ENCODE data around the gene SLC16A3. TPM values are rescaled to one million over a fixed set of nuclear protein-coding genes. Genes with fewer than 3 reads are reported as not detected.

SLC16A3 gene
- total RNA-seq, 1 donor = 222 TPM

DNA sequence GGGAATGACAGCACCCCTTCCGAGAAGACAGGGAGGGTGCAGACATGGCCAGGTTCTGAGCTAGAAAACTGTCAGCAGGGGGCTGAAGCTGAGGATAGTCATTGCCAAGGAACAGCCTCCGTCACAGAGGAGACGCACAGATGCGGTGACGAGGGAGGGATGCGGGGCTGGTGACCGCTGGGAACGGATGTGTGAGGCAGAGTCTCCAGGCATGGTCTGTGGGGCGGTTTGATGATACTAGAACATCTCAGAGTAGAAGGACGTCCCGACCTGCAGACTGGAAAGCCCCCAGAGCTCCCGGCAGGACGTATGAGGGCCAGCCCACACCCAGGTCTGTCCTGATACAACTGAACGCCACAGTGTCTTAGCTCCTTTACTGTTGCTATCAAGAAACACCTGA lies 46.5 kb downstream of the SLC16A3 start:
- Histone ChIP-seq H3K4me3 (ENCODE audit: insufficient read depth, low read length) (no peak overlapping the region), H3K9me3 (ENCODE audit: low read depth, low read length) (no peaks in the 10 kb centered on the region)

DNA sequence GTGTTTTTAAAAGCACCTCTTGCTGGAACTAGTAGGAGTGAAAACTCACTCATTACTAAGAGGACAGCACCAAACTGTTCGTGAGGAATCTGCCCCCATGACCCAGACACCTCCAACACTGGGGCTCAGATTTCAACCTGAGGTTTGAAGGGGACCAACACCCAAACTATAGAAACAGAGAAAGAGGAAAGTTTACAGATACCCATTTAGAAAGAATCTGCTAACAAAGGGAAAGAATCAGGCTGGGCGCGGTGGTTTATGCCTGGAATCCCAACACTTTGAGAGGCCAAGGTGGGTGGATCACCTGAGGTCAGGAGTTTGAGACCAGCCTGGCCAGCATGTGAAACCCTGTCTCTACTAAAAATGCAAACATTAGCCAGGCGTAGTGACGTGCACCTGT lies 48.1 kb downstream of the SLC16A3 start:
- H2AFZ ChIP-seq (ENCODE audit: low read length) = no peak overlapping the region
- H3K4me2 ChIP-seq (ENCODE audit: insufficient read depth, low read length) = no peak overlapping the region
- no peaks in the 10 kb centered on the region for H3K9me3 ChIP-seq (ENCODE audit: low read depth, low read length)
- peaks cover 12% of the 10 kb centered on the region for H3K79me2 ChIP-seq (ENCODE audit: insufficient read depth, low read length)
- H3K4me3 ChIP-seq (ENCODE audit: insufficient read depth, low read length) = no peak overlapping the region
- peaks cover 7% of the 10 kb centered on the region for H4K20me1 ChIP-seq (ENCODE audit: insufficient read depth, low read length)
- H3K27me3 ChIP-seq (ENCODE audit: insufficient read depth, low read length) = no peaks in the 10 kb centered on the region
- H3K36me3 ChIP-seq (ENCODE audit: insufficient read depth, low read length) = peaks cover 1% of the 10 kb centered on the region
- peak; percentile 48 for DNase-seq (ENCODE audit: insufficient read length, low spot score, missing footprints)
- peaks cover 9% of the 10 kb centered on the region for H3K4me1 ChIP-seq (ENCODE audit: insufficient read depth, low read length)
- TF ChIP-seq, protein P1, sequence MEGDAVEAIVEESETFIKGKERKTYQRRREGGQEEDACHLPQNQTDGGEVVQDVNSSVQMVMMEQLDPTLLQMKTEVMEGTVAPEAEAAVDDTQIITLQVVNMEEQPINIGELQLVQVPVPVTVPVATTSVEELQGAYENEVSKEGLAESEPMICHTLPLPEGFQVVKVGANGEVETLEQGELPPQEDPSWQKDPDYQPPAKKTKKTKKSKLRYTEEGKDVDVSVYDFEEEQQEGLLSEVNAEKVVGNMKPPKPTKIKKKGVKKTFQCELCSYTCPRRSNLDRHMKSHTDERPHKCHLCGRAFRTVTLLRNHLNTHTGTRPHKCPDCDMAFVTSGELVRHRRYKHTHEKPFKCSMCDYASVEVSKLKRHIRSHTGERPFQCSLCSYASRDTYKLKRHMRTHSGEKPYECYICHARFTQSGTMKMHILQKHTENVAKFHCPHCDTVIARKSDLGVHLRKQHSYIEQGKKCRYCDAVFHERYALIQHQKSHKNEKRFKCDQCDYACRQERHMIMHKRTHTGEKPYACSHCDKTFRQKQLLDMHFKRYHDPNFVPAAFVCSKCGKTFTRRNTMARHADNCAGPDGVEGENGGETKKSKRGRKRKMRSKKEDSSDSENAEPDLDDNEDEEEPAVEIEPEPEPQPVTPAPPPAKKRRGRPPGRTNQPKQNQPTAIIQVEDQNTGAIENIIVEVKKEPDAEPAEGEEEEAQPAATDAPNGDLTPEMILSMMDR (IDR thresholded peaks at IDR 0.05; ENCODE audit: extremely low read depth, low read depth, low read length) = no peak
- no peak overlapping the region for H3K27ac ChIP-seq (ENCODE audit: low read depth, low read length)

More for the DNA sequence above, 46.5 kb downstream of the SLC16A3 start:
- Histone ChIP-seq H3K4me2 (ENCODE audit: insufficient read depth, low read length) (no peak overlapping the region), H3K4me1 (ENCODE audit: insufficient read depth, low read length) (peaks cover 12% of the 10 kb centered on the region), H3K27me3 (ENCODE audit: insufficient read depth, low read length) (no peaks in the 10 kb centered on the region), H3K79me2 (ENCODE audit: insufficient read depth, low read length) (peaks cover 28% of the 10 kb centered on the region), H3K36me3 (ENCODE audit: insufficient read depth, low read length) (peaks cover 17% of the 10 kb centered on the region), H4K20me1 (ENCODE audit: insufficient read depth, low read length) (peaks cover 23% of the 10 kb centered on the region), H3K27ac (ENCODE audit: low read depth, low read length) (no peak overlapping the region), H2AFZ (ENCODE audit: low read length) (no peak overlapping the region)
- peak; percentile 58 for DNase-seq (ENCODE audit: insufficient read length, low spot score, missing footprints)
- TF ChIP-seq, protein P1 (IDR thresholded peaks at IDR 0.05; ENCODE audit: extremely low read depth, low read depth, low read length) = no peak

DNA sequence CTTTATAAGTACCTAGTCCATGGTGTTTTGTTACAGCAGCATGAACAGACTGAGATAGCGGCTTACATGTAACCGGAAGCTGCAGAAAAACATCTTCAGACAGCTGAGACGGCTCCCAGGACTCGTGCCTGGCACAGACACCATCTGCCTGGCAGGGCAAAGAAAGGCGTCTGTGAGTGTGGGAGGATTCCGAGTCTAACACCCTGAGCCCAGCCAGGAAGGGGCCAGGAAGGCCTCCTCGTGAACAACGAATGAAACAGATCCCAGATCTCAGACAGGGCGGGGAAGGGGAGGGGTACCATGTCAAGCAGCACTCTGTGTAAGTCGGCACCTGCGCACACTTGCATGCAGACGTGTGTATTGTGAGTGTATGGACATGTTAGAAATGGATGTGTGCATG lies 49.0 kb downstream of the SLC16A3 start:
- Histone ChIP-seq H3K27me3 (ENCODE audit: insufficient read depth, low read length) (no peaks in the 10 kb centered on the region), H3K36me3 (ENCODE audit: insufficient read depth, low read length) (no peaks in the 10 kb centered on the region), H3K27ac (ENCODE audit: low read depth, low read length) (no peak overlapping the region), H3K79me2 (ENCODE audit: insufficient read depth, low read length) (peaks cover 4% of the 10 kb centered on the region), H3K4me1 (ENCODE audit: insufficient read depth, low read length) (peaks cover 18% of the 10 kb centered on the region), H3K9me3 (ENCODE audit: low read depth, low read length) (no peaks in the 10 kb centered on the region), H3K4me3 (ENCODE audit: insufficient read depth, low read length) (no peak overlapping the region), H3K4me2 (ENCODE audit: insufficient read depth, low read length) (no peak overlapping the region), H4K20me1 (ENCODE audit: insufficient read depth, low read length) (no peaks in the 10 kb centered on the region), H2AFZ (ENCODE audit: low read length) (no peak overlapping the region)
- TF ChIP-seq, protein P1 (IDR thresholded peaks at IDR 0.05; ENCODE audit: extremely low read depth, low read depth, low read length) = no peak
- peak; percentile 77 for DNase-seq (ENCODE audit: insufficient read length, low spot score, missing footprints)

DNA sequence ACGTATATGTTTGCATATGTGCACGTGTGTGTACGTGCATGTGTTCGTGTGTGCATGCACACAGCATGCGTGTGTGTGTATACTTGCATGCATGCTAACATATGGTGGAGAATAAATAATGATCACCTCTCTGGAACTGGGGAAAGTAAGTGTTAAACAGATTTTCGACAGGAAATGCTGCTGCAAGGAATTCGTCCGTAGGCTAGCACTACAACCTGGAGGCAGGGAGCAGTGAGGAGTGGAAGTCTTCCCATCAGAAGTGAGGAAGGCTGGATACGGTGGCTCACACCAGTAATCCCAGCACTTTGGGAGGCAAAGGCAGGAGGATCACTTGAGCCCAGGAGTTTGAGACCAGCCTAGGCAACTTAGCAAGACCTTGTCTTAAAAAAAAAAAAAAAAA lies 49.5 kb downstream of the SLC16A3 start:
- H3K9me3 ChIP-seq (ENCODE audit: low read depth, low read length) = no peaks in the 10 kb centered on the region
- no peak overlapping the region for H3K4me2 ChIP-seq (ENCODE audit: insufficient read depth, low read length)
- TF ChIP-seq, protein P1 (IDR thresholded peaks at IDR 0.05; ENCODE audit: extremely low read depth, low read depth, low read length) = no peak

More for the DNA sequence above, 49.5 kb downstream of the SLC16A3 start:
- Histone ChIP-seq H3K27me3 (ENCODE audit: insufficient read depth, low read length) (no peaks in the 10 kb centered on the region), H3K4me3 (ENCODE audit: insufficient read depth, low read length) (no peak overlapping the region), H2AFZ (ENCODE audit: low read length) (no peak overlapping the region), H3K36me3 (ENCODE audit: insufficient read depth, low read length) (no peaks in the 10 kb centered on the region), H3K4me1 (ENCODE audit: insufficient read depth, low read length) (peaks cover 23% of the 10 kb centered on the region), H3K79me2 (ENCODE audit: insufficient read depth, low read length) (no peaks in the 10 kb centered on the region), H4K20me1 (ENCODE audit: insufficient read depth, low read length) (no peaks in the 10 kb centered on the region), H3K27ac (ENCODE audit: low read depth, low read length) (no peak overlapping the region)
- DNase-seq (ENCODE audit: insufficient read length, low spot score, missing footprints) = no peak

Measured in osteoblast (primary cell).